Central memory CD8-positive, alpha-beta T cell (primary cell): Measurements from ENCODE around the gene LRRC23.
"Not testable (repeated sequence)": the region's sequence is repeated elsewhere in the genome, so short reads cannot be mapped to it uniquely, and the experiment has no call there.

Source experiments
- ATAC-seq: fragments of 150-1000 bp; cut with Tn5 transposase; replicated peaks from 2 replicates; pipeline ENCODE4 v1.10.0; 2022; ENCODE audit warnings: mild to moderate bottlenecking, moderate FRiP score, moderate number of reproducible peaks; ENCODE audit not compliant: poor library complexity, severe bottlenecking; ENCODE audit errors: extremely low read depth
- DNase-seq, 2 donors: peaks; one replicate each; pipeline ENCODE4 v3.0.0; 2021; ENCODE audit warnings: low spot score in 2 of 2
- H3K27ac Mint-ChIP-seq: one replicate; pipeline ENCODE4 v1.8.0; 2022; ENCODE audit warnings: low read depth, mild to moderate bottlenecking, moderate library complexity, mixed read lengths
- H3K27me3 Mint-ChIP-seq: one replicate; pipeline ENCODE4 v1.8.0; 2022; ENCODE audit warnings: mixed read lengths
- H3K36me3 Mint-ChIP-seq: one replicate; pipeline ENCODE4 v1.8.0; 2022; ENCODE audit warnings: mild to moderate bottlenecking, moderate library complexity, mixed read lengths; ENCODE audit not compliant: insufficient read depth
- H3K4me1 Mint-ChIP-seq: one replicate; pipeline ENCODE4 v1.8.0; 2022; ENCODE audit warnings: mixed read lengths
- H3K4me3 Mint-ChIP-seq: one replicate; pipeline ENCODE4 v1.8.0; 2022; ENCODE audit warnings: mild to moderate bottlenecking, moderate library complexity, mixed read lengths
- H3K9me3 Mint-ChIP-seq: one replicate; pipeline ENCODE4 v1.8.0; 2022; ENCODE audit warnings: mixed read lengths

The LRRC23 gene

GRCh38 chr12:6899427-6899826, 5.2 kb upstream of the LRRC23 start:
- H3K9me3 Mint-ChIP-seq: no peaks in the 10 kb centered on the region
- H3K27me3 Mint-ChIP-seq: no peaks in the 10 kb centered on the region
- H3K27ac Mint-ChIP-seq: no peak overlapping the region
- H3K4me1 Mint-ChIP-seq: no peaks in the 10 kb centered on the region
- ATAC-seq (no peak), DNase-seq (no peak)
- no peak overlapping the region for H3K4me3 Mint-ChIP-seq
- no peaks in the 10 kb centered on the region for H3K36me3 Mint-ChIP-seq

GRCh38 chr12:6899837-6900519, 4.6 kb upstream of the LRRC23 start:
- no peak overlapping the region for H3K27ac Mint-ChIP-seq
- no peaks in the 10 kb centered on the region for H3K4me1 Mint-ChIP-seq
- DNase-seq (no peak), ATAC-seq (no peak)
- no peaks in the 10 kb centered on the region for H3K9me3 Mint-ChIP-seq
- H3K4me3 Mint-ChIP-seq: no peak overlapping the region
- no peaks in the 10 kb centered on the region for H3K36me3 Mint-ChIP-seq
- no peaks in the 10 kb centered on the region for H3K27me3 Mint-ChIP-seq

GRCh38 chr12:6902448-6902847, 2.2 kb upstream of the LRRC23 start:
- H3K4me3 Mint-ChIP-seq: no peak overlapping the region
- no peaks in the 10 kb centered on the region for H3K4me1 Mint-ChIP-seq
- DNase-seq (no peak), ATAC-seq (no peak)
- H3K9me3 Mint-ChIP-seq: no peaks in the 10 kb centered on the region
- H3K27me3 Mint-ChIP-seq: no peaks in the 10 kb centered on the region
- H3K27ac Mint-ChIP-seq: no peak overlapping the region
- no peaks in the 10 kb centered on the region for H3K36me3 Mint-ChIP-seq

- Mint-ChIP-seq H3K9me3 (no peaks in the 10 kb centered on the region), H3K36me3 (no peaks in the 10 kb centered on the region), H3K4me3 (no peak overlapping the region), H3K4me1 (no peaks in the 10 kb centered on the region), H3K27ac (no peak overlapping the region), H3K27me3 (no peaks in the 10 kb centered on the region)
- ATAC-seq (no peak), DNase-seq (no peak)
Observed at GRCh38 chr12:6903722-6904121, 900 bp upstream of the LRRC23 start.

DNA sequence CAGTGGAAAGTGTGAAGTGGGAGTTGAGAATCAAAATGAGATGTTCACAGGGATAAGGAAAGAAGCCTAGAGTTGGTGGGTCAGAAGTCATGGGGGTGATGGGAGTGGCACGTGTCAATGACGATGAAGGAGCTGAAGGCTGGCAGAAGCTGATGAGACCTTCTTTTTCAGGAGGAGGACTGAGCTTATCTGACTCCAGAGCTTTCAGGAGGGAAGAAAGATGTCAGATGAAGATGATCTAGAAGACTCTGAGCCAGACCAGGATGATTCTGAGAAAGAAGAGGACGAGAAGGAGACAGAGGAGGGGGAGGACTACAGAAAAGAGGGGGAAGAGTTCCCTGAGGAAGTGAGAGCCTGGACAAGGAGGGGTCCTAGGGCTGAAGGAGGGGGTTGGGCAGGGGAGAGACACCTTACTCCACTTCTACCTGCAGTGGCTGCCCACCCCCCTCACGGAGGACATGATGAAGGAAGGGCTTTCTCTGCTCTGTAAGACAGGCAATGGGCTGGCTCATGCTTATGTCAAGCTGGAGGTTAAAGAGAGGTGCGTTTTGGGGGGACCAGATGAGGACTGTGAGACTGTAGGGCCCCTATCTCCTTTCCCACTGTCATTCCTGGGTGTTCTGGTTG, 905 bp downstream of the LRRC23 start:
- Mint-ChIP-seq H3K9me3 (no peaks in the 10 kb centered on the region), H3K4me3 (no peak overlapping the region), H3K27ac (no peak overlapping the region), H3K4me1 (no peaks in the 10 kb centered on the region), H3K27me3 (no peaks in the 10 kb centered on the region), H3K36me3 (no peaks in the 10 kb centered on the region)
- DNase-seq (no peak), ATAC-seq (no peak)

DNA sequence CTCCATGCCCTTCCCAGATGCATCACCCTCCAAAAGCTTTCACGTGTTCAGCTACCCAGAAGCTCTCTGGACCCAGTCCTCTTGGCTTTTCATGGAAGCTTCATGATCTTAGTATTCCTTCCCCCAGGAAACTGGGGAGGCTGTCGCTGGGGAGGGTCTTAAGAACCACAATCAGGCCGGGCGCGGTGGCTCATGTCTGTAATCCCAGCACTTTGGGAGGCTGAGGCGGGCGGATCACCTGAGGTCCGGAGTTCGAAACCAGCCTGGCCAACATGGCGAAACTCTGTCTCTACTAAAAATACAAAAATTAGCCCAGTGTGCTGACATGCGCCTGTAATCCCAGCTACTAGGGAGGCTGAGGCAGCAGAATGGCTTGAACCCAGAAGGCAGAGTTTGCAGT, 3.5 kb downstream of the LRRC23 start:
- H3K9me3 Mint-ChIP-seq, H3K4me1 Mint-ChIP-seq, ATAC-seq, DNase-seq, H3K27ac Mint-ChIP-seq, H3K4me3 Mint-ChIP-seq, H3K36me3 Mint-ChIP-seq, H3K27me3 Mint-ChIP-seq: not testable (repeated sequence)

GRCh38 chr12:6909421-6910145, 5.0 kb downstream of the LRRC23 start:
- Mint-ChIP-seq H3K4me1 (peaks cover 17% of the 10 kb centered on the region), H3K27ac (no peak overlapping the region), H3K4me3 (no peak overlapping the region), H3K36me3 (peaks cover under 1% of the 10 kb centered on the region), H3K27me3 (no peaks in the 10 kb centered on the region), H3K9me3 (no peaks in the 10 kb centered on the region)
- DNase-seq (no peak), ATAC-seq (no peak)

DNA sequence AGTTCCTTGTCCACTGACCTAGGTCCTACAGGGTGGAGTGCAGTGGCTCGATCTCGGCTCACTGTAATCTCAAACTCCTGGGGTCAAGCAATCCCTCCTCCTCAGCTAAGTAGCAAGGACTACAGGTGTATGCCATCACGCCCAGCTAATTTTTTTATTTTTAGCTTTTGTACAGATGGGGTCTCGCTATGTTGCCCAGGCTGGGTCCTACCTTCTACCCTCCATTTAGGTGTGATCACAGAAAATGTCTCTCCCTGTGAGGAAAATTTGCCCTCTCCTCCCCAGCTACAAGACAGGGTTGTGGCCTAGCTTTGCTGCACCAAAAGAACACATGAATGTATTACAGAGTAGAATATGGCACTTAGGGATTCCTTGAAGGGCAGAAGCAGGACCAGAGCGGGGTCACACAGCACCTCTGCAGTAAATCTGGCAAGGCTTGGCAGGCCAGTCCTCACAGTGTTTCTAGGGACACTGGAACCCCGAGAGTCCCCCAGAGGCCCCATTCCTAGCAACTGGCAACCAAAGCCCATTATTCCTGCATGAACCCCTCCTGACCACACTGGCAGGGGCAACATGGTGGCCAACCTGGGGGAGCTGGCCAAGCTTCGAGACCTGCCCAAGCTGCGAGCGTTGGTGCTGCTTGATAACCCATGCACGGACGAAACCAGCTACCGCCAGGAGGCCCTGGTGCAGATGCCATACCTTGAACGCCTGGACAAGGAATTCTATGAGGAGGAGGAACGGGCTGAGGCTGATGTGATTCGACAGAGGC, 7.7 kb downstream of the LRRC23 start:
- DNase-seq: no peak
- peak overlapping the region; percentile 89 for H3K27ac Mint-ChIP-seq
- H3K27me3 Mint-ChIP-seq: no peaks in the 10 kb centered on the region
- peak overlapping the region; percentile 88 for H3K4me3 Mint-ChIP-seq
- H3K4me1 Mint-ChIP-seq: peaks cover 42% of the 10 kb centered on the region
- peaks cover 9% of the 10 kb centered on the region for H3K36me3 Mint-ChIP-seq
- H3K9me3 Mint-ChIP-seq: no peaks in the 10 kb centered on the region
- no peak for ATAC-seq

GRCh38 chr12:6914246-6914946, 9.8 kb downstream of the LRRC23 start, which contains the start of gene ENO2:
Gene ENO2 (plus strand): TSS chr12:6914580. CDS start chr12:6915833, 1,253 bp downstream.
- ATAC-seq (peak; percentile 93), DNase-seq (peak; percentile 69 to 72)
- Mint-ChIP-seq H3K9me3 (no peaks in the 10 kb centered on the region), H3K4me3 (peak within 1 kb of the TSS; percentile 88), H3K4me1 (peaks cover 42% of the 10 kb centered on the region), H3K36me3 (peaks cover 19% of the 10 kb centered on the region), H3K27ac (peak within 1 kb of the TSS; percentile 89), H3K27me3 (no peaks in the 10 kb centered on the region)

- H3K4me3 Mint-ChIP-seq: peak overlapping the region; percentile 88
- DNase-seq: no peak
- peak overlapping the region; percentile 89 for H3K27ac Mint-ChIP-seq
- H3K4me1 Mint-ChIP-seq: peaks cover 42% of the 10 kb centered on the region
- H3K27me3 Mint-ChIP-seq: no peaks in the 10 kb centered on the region
- ATAC-seq: peak; percentile 2
- H3K9me3 Mint-ChIP-seq: no peaks in the 10 kb centered on the region
- peaks cover 24% of the 10 kb centered on the region for H3K36me3 Mint-ChIP-seq
Observed at GRCh38 chr12:6914947-6915788, 10.5 kb downstream of the LRRC23 start.

- Mint-ChIP-seq H3K9me3 (no peaks in the 10 kb centered on the region), H3K27ac (peak overlapping the region; percentile 89), H3K27me3 (no peaks in the 10 kb centered on the region), H3K4me3 (peak overlapping the region; percentile 88), H3K36me3 (peaks cover 24% of the 10 kb centered on the region), H3K4me1 (peaks cover 42% of the 10 kb centered on the region)
- no peak for DNase-seq
- ATAC-seq: no peak
Observed at GRCh38 chr12:6915789-6916285, 11.2 kb downstream of the LRRC23 start.
